GM12874 (cell line): ENCODE results near the gene PNPLA5.

Experiments used
- CTCF ChIP-seq: IDR thresholded peaks from 2 replicates; pipeline ENCODE4 v1.5.1; 2011; ENCODE audit warnings: low read depth, mild to moderate bottlenecking, control low read depth, low read length, moderate library complexity; ENCODE audit not compliant: insufficient read depth

PNPLA5 gene

DNA sequence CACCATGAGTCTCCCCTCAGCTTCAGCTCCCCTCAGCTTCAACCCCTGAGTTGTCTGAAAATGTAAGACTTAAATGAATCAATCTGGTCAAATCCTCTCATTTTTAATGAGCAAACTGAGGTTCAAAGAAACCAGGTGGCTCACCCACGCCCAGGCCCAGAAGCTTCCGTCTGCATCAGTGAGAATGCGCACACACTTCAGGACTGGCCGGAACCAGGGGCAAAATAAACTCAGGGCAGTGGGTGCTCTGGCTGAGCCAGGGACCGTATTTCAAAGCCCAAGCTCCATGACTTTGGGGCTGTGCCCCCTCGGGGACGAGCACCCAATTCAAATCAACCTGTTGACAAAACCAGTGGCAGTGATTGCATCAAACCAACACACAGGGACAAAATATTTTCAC is 32.6 kb downstream of the PNPLA5 start:
- TF ChIP-seq CTCF: no peak

GRCh38 chr22:43858156-43858895 is 33.5 kb downstream of the PNPLA5 start:
- TF ChIP-seq CTCF: no peak

GRCh38 chr22:43857367-43857766 is 34.4 kb downstream of the PNPLA5 start:
- TF ChIP-seq CTCF: no peak

DNA sequence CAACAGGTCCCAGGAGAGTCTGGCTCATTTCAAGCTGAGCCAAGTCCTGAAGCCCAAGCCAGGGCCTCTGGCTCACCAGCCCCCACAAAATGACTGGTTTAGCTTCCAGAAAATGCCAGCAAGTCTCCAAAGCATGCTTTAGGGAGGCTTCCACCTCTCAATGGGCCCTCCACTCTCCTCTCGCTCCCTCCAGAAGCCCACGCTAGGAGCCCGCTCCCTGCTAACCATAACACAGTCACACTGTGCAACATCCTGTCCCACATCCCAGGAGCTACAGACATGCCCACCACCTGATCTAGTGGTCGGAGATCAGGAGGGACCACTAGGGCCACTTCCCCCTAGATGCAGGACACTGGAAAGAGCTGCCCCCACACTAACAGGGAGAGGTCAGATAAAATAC is 36.4 kb downstream of the PNPLA5 start:
- TF ChIP-seq CTCF: no peak

DNA sequence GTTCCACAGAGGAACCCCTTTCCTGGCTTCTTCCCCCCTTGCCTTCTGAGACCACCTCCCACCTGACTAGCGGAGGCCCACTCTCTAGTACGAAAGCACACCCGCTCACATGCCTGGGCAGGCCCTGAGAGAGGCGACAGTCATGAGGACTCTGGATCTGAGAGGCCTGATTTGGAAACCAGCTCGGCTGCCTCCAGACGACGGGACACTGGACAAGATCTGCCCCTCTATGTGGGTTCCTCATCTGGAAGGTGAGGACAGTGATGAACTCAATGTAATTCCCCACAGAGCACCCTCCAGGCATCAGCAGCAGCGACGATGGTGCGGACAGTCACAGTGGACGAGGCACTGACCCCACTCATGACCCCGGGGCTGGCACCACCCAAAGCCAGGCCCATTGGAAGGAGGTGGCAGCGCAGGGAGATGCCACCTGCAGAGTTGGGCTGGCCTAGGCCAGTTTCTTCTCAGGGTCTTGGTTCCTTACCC is 37.0 kb downstream of the PNPLA5 start:
- no peak for TF ChIP-seq CTCF

DNA sequence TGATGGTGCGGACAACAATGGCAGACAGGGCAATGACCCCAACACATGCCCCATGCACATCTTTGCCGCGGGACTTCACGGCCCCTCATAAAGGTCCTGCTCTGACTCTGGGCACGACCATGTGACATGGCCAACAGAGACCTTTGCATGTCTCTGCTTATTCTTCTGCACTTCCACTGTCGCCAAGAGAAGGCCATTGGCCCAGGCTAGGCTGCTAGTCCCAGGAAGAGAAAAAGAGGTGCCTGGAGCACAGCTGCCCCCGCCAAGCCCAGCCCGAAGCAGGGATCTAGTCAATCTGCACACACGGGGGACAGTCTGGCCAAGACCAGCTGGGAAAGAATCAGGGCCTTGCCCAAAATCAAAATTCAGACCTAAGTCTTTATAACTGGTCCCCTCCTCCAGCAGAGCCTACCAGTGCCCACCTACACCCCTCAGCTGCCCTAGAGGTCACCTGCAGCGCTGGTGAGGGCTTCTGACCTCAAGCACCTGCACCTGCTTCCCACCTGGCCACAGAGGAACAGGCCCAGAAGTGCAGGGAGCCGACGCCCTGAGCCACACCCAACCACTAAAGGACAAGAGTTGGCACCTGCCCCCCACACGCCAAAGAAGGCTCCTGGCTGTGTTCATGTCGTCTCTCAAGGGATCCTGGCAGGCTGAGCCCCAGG is 37.6 kb downstream of the PNPLA5 start:
- TF ChIP-seq CTCF: no peak

DNA sequence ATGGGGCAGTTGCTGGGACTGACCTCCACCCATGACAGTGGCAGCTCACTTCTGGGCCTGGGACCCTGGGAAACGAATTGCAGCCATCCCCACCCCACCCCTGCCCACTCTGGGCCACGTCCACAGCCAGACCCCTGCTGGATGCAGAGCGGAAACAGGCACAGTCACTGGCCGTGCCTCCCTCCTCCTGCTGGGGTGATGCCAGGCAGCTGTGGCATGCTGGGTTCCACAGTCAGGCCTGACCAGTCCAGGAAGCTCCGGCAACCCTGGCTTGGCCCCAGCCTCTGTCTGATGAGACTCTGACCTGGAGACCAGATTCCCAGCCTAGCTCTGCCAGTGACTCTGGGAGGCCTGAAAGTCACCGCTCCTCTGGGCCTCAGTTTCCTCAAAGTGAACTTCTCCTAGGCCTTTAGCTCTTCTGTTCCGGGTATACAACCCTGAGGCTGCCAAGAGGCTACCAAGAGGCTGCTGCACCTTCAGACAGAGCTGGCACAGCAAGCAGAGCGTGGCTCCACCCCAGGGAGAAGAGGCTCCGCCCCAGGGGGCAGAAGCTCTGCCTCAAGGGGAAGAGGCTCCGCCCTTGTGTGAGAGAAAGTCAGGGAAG is 38.4 kb downstream of the PNPLA5 start:
- no peak for TF ChIP-seq CTCF
